CD4-positive, alpha-beta T cell treated with Interferon alpha-2 for 1 hour (primary cell): Measurements from ENCODE around the gene NYAP1.

ENCODE experiments used
- DNase-seq, 2 donors: peaks; one replicate each; pipeline ENCODE4 v3.0.0-alpha.2; 2020 to 2022

NYAP1 gene

DNA sequence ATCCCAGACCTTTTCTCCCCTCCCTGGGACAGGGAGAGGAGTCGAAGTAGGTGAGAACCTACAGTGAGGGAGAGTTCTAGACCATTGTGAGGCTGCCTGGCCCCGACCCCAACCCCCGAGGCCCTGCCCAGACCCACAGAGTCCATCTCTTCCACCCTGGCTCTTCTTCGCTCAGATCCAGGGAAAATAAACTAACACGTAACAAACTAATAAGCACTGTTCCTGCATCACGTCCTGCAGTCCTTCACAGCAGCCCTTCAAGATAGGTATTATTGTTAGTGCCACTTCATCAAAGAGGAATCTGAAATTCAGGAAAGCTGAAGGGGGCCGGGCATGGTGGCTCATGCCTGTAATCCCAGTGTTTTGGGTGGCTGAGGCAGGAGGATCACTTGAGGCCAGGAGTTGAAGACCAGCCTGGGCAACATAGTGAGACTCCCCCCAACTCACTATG lies 19.5 kb upstream of the NYAP1 start, which contains the start of gene SPACDR:
Gene SPACDR, minus strand, starts transcription at position 51 of the 451 bp plus-strand sequence. CDS start 235 bp downstream, outside the sequence.
- DNase-seq: no peak

DNA sequence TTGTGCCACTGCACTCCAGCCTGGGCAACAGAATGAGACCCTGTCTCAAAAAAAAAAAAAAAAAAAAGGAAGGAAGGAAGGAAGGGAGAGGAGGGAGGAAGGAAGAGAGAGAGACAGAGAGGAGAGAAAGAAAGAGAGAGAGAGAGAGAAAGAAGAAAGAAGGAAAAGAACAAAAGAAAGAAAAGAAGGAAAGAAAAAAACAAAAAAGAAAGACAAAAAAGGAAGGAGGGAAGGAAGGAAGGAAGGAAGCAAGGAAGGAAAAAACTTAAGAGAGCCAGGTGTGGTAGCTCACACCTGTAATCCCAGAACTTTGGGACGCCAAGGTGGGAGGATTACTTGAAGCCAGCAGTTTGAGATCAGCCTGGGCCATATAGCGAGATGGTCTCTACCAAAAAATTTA lies 18.9 kb upstream of the NYAP1 start:
- DNase-seq: no peak

GRCh38 chr7:100465299-100465698 lies 18.4 kb upstream of the NYAP1 start:
- no peak for DNase-seq

DNA sequence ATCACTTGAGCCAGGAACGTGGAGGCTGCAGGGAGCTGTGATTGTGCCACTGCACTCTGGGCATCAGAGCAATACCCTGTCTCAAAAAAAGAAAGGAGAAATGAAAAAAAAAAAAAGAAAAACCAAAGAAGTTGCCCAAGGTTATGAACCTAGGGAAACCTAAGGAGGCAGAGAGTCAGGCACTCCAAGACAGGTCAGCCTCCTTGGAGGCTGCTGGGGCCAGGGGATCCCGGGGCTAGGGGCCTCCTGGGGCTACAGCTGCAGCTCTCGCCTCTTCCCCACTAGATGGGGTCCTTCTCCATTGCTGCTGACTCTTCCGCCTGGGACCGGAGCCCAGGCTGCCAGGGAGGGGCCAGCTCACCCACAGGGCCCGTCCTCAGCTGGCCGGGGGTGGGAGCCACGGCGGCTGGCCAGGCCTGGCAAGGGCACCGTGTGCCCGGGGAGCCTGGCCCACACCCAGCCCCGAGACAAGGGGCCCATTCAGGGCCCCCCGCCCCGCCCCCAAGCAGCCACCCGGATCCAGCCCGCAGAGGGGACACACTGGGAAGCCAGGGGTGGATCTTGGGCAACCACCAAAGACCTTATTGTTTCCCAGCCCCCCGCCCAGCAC lies 17.9 kb upstream of the NYAP1 start:
- no peak for DNase-seq

DNA sequence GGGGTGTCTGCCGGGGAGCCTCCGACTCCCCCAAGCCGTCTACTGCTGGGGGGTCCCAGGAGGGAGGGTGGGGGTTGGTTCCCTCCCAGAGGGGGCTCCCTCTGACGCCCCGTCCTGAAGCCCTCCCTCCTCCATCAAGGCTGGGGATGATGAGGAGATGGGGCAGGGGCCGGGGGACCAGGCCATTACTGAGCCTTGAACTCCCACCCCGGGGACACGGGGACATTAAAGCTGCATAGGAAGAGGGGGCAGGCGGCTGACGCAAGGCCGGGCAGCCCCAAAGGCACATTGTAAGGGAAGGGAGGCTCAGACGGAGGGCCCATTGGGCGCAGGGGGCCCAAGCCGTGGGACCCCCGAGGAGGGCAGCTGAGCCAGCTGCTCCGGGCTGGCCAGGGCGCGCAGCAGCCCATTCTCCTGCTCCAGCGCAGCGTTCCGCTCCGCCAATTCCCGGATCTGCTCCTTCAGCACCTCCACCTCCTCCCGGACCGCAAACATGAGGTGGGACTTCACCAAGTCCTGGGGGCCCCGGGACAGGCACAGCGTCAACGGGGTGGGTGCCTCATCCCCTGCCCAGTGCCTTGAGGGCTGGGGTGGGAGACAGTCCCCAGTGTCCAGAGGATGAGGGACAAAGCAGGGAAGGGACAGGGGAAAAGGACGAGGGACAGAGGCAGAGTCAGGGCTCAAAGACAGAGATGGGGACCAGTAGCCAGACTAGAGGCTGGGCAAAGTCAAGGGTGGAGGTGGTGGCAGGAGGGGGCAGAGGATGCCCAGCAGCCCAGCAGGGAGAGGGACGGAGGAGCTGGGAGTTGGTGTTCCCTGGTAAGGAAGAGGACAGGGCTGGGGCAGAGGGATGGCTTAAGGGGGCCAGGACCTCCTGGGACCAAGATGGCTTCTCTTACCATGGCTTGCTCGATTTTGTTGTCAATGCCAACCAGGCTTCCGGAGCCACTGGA lies 16.8 kb upstream of the NYAP1 start:
- no peak for DNase-seq

GRCh38 chr7:100467638-100468373 lies 15.9 kb upstream of the NYAP1 start:
- DNase-seq: no peak

- peak; percentile 76 to 83 for DNase-seq
These were observed 14.3 kb upstream of the NYAP1 start for GRCh38 chr7:100469227-100470044.

DNA sequence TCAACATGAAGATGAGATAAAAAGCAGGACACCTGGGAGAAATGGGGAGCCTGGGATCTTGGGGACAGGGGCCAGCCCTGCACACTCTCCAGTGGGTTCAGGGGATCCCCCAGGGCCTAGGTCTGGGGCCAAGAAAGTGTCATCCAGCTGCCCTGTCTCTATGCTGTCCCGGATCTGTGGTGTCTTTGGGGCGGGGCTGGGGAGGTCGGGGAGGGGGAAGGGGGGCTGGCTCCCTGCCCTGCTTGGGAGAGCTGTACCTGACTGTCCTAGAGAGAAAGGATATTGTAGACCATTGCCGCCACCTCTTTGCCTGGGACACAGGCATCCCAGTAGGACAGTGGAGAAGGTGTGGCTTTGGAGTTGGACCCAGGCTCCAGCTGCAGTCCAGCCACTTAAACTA lies 12.7 kb upstream of the NYAP1 start:
- no peak for DNase-seq

- DNase-seq: no peak
These were observed 11.4 kb upstream of the NYAP1 start for GRCh38 chr7:100472121-100472851.

- DNase-seq: no peak
These were observed 10.8 kb upstream of the NYAP1 start for GRCh38 chr7:100472854-100473499.

DNA sequence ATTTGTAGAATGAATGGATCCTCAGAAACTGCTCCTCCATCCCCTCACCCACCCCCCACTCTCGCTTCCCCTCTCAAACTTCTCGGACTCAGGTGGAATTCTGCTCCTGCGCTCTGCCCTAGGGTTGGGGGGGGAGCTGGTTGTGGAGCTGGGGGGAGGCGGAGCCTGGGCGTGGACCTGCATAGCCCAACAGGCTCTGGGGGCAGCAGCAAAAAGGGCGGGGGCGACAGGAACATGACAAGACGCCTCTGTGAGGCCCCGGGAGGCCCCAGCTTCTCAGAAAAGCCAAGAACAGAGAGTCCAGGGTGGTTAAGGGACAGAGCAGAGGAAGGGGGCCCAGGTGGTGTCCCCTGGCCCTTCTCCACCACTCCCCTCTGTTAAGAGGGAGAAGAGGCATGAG lies 8.2 kb upstream of the NYAP1 start:
- DNase-seq: no peak

DNA sequence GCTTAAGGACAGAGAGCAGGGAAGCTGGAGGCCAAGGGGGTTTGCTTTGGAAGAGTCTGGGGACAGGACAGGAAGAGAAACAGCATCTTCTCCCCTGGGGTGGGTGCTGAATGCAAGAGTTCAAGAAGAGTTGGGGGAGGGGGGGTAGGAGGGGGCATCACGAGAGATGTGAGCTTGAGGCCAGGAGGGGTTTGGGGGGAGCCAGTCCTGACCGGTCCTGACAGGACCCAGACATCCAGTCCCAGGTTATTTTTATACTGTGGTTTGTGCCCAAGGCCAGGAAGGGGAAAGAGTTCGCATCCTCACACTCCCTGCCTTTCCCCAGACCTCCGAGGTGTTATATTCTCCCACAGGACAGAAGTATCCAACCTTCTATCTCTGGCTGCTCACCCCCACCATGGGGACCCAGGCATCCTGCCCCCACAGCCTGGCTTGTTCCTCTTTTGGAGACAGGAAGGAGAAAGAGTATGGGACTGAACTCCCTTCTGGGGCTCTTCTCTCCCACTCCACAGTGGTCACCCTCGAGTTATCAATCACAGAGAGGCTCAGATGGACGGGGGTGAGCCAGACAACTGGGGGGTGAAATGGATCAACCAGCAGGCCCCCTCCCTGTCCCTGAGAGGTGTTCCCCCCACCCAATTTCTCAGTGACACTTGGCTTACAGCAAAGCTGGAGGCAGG lies 7.5 kb upstream of the NYAP1 start:
- DNase-seq: no peak

DNA sequence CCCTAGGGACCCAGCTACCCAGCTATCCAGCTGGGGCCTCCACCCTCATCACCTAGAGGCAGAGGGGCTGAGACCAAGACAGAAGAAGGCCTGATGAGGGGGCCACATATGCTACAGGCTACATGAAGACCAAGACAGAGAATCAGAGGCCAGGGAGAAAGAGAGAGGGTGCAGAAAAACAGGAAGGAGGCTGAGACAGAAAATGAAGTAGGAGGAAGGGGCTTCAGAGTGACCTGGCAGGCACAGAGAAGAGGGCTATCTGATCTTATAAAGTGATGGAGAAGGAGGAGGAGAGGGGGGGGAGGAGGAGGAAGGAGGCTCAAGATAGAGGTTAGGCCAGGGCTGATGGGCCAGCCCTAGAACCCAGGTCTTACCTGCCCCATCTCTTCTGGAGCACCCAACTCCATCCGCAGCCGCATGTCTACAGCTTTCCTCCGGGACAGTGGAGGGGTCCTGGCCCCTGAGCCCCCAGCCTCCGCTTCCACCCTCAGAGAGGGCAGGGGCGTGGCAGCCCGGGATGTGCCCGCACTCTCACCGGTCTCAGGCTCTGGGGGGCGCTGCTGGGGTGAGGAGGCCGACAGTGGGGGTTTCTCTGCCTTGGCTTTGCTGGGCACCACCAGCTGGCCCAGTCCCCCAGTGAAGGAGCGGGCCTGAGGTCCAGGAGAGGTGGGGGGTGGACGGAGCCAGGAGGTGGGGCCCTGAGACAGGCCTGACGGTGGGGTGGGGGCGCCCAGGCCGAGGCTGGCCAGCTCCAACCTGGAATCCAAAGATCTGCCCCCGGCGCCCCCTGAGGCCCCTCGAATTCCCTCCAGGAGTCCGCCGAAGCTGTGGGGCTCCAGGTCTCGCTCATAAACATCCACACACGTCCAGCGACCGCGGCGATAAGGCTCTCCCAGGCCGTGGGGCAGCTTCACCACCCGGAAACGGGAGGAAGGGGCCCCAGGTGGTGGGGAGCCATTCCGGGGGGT lies 6.5 kb upstream of the NYAP1 start:
- peak in 1 of 2 donors; percentile 48 for DNase-seq

DNA sequence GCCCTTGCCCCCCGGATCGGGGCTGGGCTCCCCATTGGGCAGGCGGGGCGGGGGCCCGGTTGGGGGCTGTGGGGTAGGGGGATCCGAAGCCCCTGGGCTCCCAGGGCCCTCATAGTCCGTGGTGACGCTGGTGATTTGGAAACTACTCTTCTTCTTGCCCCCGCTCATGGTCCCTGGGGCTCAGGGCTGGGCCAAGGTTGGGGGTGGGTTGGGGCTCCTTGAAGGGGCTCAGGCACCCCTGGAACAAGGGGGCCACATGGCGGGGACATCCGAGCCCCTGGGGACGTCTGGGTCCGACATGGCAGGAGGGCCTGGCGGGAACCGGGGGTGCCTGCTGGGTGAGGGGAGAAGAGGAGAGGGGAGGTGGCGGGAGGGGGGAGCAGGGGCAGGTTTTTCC lies 5.9 kb upstream of the NYAP1 start:
- no peak for DNase-seq

DNA sequence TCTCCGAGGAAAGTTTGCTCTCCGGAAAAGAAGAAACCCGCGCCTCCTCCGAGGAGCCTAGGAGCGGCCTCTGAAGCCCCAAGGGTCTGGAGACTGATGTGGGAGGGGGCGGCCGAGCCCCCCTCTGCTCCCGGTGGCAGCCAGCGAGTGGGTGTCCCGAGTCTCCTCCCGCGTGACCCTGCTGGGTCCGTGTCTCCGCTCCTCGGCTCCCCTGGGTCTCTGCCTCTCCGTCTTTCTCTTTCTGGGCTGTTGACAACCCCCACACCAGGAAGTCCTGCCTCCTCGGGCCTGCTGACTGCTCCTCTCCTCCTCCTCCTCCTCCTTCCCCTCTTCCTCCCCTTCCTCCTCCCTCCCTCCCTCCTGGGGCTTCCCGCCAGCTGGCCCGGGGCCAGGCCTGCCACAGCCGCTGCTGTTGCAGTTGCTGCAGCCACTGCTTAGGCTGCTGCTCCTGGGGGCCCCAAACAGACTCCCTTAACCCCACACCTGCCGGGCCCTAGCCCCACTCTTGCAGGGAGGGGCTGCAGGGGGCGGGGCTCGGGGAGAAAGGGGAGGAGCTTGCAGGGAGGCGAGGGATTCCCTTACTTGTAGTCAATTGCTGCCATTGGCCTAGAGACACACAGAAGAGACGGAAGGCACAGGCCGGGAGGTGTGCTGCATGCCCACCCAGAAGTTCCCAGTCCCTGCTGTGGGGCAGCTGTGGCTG lies 4.6 kb upstream of the NYAP1 start, which contains the start of gene TSC22D4:
Gene TSC22D4, minus strand, starts transcription at position 257 of the 703 bp plus-strand sequence. CDS start 1,176 bp downstream, outside the sequence.
- peak; percentile 93 to 94 for DNase-seq

GRCh38 chr7:100481466-100481865 lies 2.3 kb upstream of the NYAP1 start:
- DNase-seq: no peak

- DNase-seq: no peak
These were observed 1.0 kb upstream of the NYAP1 start for GRCh38 chr7:100482728-100483089.

- peak; percentile 80 to 89 for DNase-seq
These were observed 521 bp upstream of the NYAP1 start for GRCh38 chr7:100483090-100483721.
